Measurements from ENCODE around the gene EPN2. TPM values are rescaled to one million over a fixed set of nuclear protein-coding genes. Genes with fewer than 3 reads are reported as not detected.
A peak's percentile ranks its signal among the peaks of the same experiment; 100 is the strongest.

Gene EPN2
- total RNA-seq, 4 donors from 2014 or later: 26.5 to 49.2 (median 38.9) TPM

DNA sequence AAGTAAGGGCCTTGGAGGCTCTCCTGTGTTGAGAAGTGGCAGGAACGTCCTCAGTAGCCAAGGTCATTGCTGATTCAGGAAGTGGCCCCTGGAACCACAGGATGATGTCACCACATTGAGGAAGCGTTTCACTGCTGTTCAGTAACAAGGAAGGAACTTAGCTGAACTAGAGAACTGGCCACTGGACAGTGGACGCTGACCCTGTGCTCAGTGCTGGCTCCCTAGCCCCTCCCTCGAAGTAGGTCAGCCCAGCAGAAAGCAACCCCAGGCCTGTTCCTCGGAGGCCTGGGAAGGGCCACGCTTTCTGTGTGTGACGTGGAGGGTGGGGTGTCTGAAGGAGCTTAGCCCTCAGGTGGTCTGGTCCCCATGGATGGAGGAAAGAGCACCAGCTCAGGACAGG lies 67.0 kb downstream of the EPN2 start:
- Histone ChIP-seq H3K36me3 (peaks cover 0 to 11% (median 0%) of the 10 kb centered on the region in 4 donors), H3K27me3 (no peaks in the 10 kb centered on the region), H3K27ac (replicated peaks in 1 of 4) (peak overlapping the region in 3 of 4 donors; percentile 8 to 38 (median 9)), H3K4me1 (peaks cover 50 to 65% (median 59%) of the 10 kb centered on the region in 4 donors), H3K4me3 (no peak overlapping the region), H3K9me3 (no peaks in the 10 kb centered on the region)
- TF ChIP-seq EP300 (IDR thresholded peaks at IDR 0.05): no peak
- TF ChIP-seq POLR2A (IDR thresholded peaks at IDR 0.05; ENCODE audit: low read depth): no peak
- TF ChIP-seq, protein P1, sequence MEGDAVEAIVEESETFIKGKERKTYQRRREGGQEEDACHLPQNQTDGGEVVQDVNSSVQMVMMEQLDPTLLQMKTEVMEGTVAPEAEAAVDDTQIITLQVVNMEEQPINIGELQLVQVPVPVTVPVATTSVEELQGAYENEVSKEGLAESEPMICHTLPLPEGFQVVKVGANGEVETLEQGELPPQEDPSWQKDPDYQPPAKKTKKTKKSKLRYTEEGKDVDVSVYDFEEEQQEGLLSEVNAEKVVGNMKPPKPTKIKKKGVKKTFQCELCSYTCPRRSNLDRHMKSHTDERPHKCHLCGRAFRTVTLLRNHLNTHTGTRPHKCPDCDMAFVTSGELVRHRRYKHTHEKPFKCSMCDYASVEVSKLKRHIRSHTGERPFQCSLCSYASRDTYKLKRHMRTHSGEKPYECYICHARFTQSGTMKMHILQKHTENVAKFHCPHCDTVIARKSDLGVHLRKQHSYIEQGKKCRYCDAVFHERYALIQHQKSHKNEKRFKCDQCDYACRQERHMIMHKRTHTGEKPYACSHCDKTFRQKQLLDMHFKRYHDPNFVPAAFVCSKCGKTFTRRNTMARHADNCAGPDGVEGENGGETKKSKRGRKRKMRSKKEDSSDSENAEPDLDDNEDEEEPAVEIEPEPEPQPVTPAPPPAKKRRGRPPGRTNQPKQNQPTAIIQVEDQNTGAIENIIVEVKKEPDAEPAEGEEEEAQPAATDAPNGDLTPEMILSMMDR (IDR thresholded peaks at IDR 0.05): no peak
- peak; percentile 14 to 49 for TF ChIP-seq POLR2AphosphoS5 (IDR thresholded peaks at IDR 0.05)
- WGBS: 66% methylated on average over 6 of the region's 7 CpGs
- no peak for DNase-seq (ENCODE audit: extremely low spot score)
- intact Hi-C loops (cut with DNase I): no loop called here

DNA sequence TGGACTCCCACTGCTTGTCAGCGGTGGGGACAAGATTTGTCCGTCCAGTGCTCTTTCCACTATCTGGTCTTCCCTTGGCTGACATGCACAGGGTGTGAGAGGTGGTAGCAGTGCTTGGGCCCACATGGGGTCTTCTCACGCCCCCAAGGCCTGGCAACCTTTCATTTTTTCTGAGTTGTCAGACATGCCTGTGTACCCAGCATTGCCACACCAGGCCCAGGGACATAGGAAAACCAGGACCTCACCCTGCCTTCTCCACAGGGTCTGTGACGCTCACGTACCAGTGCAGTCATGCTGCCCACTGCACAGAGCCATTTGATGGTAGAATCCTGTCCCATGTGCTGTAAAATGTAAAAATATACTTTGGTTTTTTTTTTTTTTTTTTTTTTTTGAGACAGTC lies 67.6 kb downstream of the EPN2 start:
- H3K36me3 ChIP-seq: peaks cover 0 to 13% (median 3%) of the 10 kb centered on the region in 4 donors
- intact Hi-C loops (cut with DNase I): no loop called here

DNA sequence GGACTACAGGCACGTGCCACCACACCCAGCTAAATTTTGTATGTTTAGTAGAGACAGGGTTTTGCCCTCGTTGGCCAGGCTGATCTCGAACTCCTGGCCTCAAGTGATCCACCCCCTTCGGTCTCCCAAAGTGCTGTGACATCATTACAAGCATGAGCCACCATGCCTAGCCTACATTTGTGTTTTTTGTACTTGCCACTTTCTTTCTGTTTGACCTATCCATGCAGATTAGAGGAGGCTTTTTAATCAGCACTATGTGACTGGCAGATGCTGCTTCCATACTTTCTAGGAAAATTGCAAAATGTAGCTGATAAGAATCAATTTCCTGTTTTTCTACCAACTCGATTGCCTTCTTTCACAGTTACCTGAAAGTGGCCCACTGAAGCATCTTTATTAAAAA lies 68.1 kb downstream of the EPN2 start:
- intact Hi-C loops (cut with DNase I): no loop called here
- peaks cover 45 to 57% (median 50%) of the 10 kb centered on the region in 4 donors for H3K4me1 ChIP-seq
- H3K36me3 ChIP-seq: peaks cover 4 to 18% (median 8%) of the 10 kb centered on the region in 4 donors
- 93% methylated on average over 5 of the region's 5 CpGs for WGBS
- TF ChIP-seq EP300 (IDR thresholded peaks at IDR 0.05) (no peak), POLR2A (IDR thresholded peaks at IDR 0.05; ENCODE audit: low read depth) (no peak), POLR2AphosphoS5 (IDR thresholded peaks at IDR 0.05) (no peak)
- TF ChIP-seq, protein P1 (IDR thresholded peaks at IDR 0.05): no peak
- DNase-seq (ENCODE audit: extremely low spot score): no peak
- H3K27me3 ChIP-seq: no peaks in the 10 kb centered on the region
- H3K4me3 ChIP-seq: no peak overlapping the region
- H3K9me3 ChIP-seq: no peaks in the 10 kb centered on the region
- no peak overlapping the region for H3K27ac ChIP-seq (replicated peaks in 1 of 4)

More for the DNA sequence above, 67.6 kb downstream of the EPN2 start:
- Histone ChIP-seq H3K4me1 (peaks cover 45 to 60% (median 54%) of the 10 kb centered on the region in 4 donors), H3K4me3 (no peak overlapping the region), H3K9me3 (no peaks in the 10 kb centered on the region), H3K27me3 (no peaks in the 10 kb centered on the region), H3K27ac (replicated peaks in 1 of 4) (peak overlapping the region in 2 of 4 donors; percentile 8 to 38)
- no peak for DNase-seq (ENCODE audit: extremely low spot score)
- 98% methylated on average over 5 of the region's 5 CpGs for WGBS
- TF ChIP-seq, protein P1 (IDR thresholded peaks at IDR 0.05): no peak
- TF ChIP-seq POLR2A (IDR thresholded peaks at IDR 0.05; ENCODE audit: low read depth) (no peak), EP300 (IDR thresholded peaks at IDR 0.05) (no peak), POLR2AphosphoS5 (IDR thresholded peaks at IDR 0.05) (no peak)

DNA sequence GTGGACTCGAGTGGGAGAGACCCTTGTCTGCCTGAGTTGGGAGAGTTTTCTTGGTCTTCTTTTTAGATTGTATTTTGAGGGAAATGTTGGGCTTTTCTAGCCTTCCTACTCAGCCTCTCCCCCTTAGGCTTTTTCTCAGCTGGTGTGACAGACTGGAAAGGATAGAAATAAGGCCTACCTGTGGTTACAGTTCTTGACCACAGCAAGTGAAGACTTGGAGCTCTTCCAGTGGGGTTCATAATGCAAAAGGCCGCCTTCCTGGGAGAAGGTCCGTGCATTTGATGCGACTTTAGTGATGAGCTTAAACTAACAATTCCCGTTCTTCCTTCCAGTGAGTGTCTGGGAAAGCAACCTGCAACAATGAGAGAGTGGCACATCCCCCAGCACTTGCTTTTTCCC lies 68.6 kb downstream of the EPN2 start:
- peaks cover 4 to 20% (median 9%) of the 10 kb centered on the region in 4 donors for H3K36me3 ChIP-seq
- intact Hi-C loops (cut with DNase I): no loop called here
- H3K9me3 ChIP-seq: no peaks in the 10 kb centered on the region
- 90% methylated on average over 5 of the region's 5 CpGs for WGBS
- no peak overlapping the region for H3K27ac ChIP-seq (replicated peaks in 1 of 4)
- DNase-seq (ENCODE audit: extremely low spot score): no peak
- TF ChIP-seq POLR2AphosphoS5 (IDR thresholded peaks at IDR 0.05): no peak
- TF ChIP-seq POLR2A (IDR thresholded peaks at IDR 0.05; ENCODE audit: low read depth): no peak
- TF ChIP-seq, protein P1 (IDR thresholded peaks at IDR 0.05): no peak
- TF ChIP-seq EP300 (IDR thresholded peaks at IDR 0.05): no peak
- no peak overlapping the region for H3K4me3 ChIP-seq
- peaks cover 45 to 57% (median 50%) of the 10 kb centered on the region in 4 donors for H3K4me1 ChIP-seq
- H3K27me3 ChIP-seq: no peaks in the 10 kb centered on the region

All from esophagus muscularis mucosa (tissue), 4 donors.